NCI-H345 treated with DMSO at 0.1 percent for 48 hours (cell line): ENCODE data around the gene C9orf152.
"Not testable (repeated sequence)": the region's sequence is repeated elsewhere in the genome, so short reads cannot be mapped to it uniquely, and the experiment has no call there.

Experiments
- DNase-seq: peaks from one replicate; lab custom pipeline; 2025; ENCODE audit not compliant: unreplicated experiment; lab: John Stamatoyannopoulos, UW

The C9orf152 gene

GRCh38 chr9:110208031-110208430 is at the start of gene C9orf152:
Gene C9orf152, minus strand, starts transcription at chr9:110208159. Its CDS starts 580 bp downstream, at chr9:110207579.
- no peak for DNase-seq

- DNase-seq = no peak
These were observed 49.3 kb upstream of the C9orf152 start for GRCh38 chr9:110257097-110257841.

- DNase-seq = peak; percentile 83
These were observed 48.6 kb upstream of the C9orf152 start, which contains the start of gene TXN for GRCh38 chr9:110256380-110257096. Gene TXN, minus strand, starts transcription at chr9:110256507. Its CDS starts 72 bp downstream, at chr9:110256435.

- peak; percentile 26 for DNase-seq
These were observed 47.8 kb upstream of the C9orf152 start for GRCh38 chr9:110255463-110256379.

- no peak for DNase-seq
These were observed 47.1 kb upstream of the C9orf152 start for GRCh38 chr9:110255034-110255462.

GRCh38 chr9:110254500-110254899 is 46.5 kb upstream of the C9orf152 start:
- DNase-seq = no peak

GRCh38 chr9:110252509-110253139 is 44.7 kb upstream of the C9orf152 start:
- DNase-seq = no peak

- DNase-seq = not testable (repeated sequence)
These were observed 43.8 kb upstream of the C9orf152 start for GRCh38 chr9:110251770-110252169.

GRCh38 chr9:110251212-110251611 is 43.3 kb upstream of the C9orf152 start:
- no peak for DNase-seq

- no peak for DNase-seq
These were observed 41.6 kb upstream of the C9orf152 start for GRCh38 chr9:110249603-110250002.

GRCh38 chr9:110248361-110248760 is 40.4 kb upstream of the C9orf152 start:
- DNase-seq = no peak

- no peak for DNase-seq
These were observed 38.3 kb upstream of the C9orf152 start for GRCh38 chr9:110246214-110246613.

- DNase-seq = no peak
These were observed 36.7 kb upstream of the C9orf152 start for GRCh38 chr9:110244616-110245015.

- no peak for DNase-seq
These were observed 33.9 kb upstream of the C9orf152 start for GRCh38 chr9:110241858-110242321.

GRCh38 chr9:110241260-110241857 is 33.4 kb upstream of the C9orf152 start:
- no peak for DNase-seq

GRCh38 chr9:110240198-110240597 is 32.2 kb upstream of the C9orf152 start:
- no peak for DNase-seq

- DNase-seq = no peak
These were observed 20.4 kb upstream of the C9orf152 start for GRCh38 chr9:110228321-110228720.

GRCh38 chr9:110224583-110224982 is 16.6 kb upstream of the C9orf152 start:
- DNase-seq = no peak

GRCh38 chr9:110220809-110221208 is 12.8 kb upstream of the C9orf152 start:
- no peak for DNase-seq

- DNase-seq = peak; percentile 30
These were observed 9.7 kb upstream of the C9orf152 start for GRCh38 chr9:110217656-110218099.
